ENCODE measurements around the gene SLC44A4.
A peak's percentile ranks its signal among the peaks of the same experiment; 100 is the strongest.
"Not testable (repeated sequence)": the region's sequence is repeated elsewhere in the genome, so short reads cannot be mapped to it uniquely, and the experiment has no call there.

Gene SLC44A4

DNA sequence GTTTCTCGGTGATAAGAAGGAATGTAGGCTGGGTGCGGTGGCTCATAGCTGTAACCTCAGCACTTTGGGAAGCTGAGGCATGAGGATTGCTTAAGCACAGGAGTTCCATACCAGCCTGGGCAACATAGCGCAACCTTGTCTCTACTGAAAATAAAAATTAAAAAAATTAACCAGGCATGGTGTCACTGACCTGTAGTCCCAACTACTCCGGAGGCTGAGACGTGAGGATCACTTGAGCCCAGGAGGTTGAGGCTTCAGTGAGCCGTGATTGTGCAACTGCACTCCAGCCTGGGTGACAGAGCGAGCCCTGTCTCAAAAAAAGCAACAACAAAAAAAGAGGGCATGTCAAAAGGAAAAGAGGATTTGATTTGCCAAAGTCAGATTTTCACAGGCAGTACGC lies 20.1 kb downstream of the SLC44A4 start:
- DNase-seq (ENCODE audit: low read depth) = no peak

DNA sequence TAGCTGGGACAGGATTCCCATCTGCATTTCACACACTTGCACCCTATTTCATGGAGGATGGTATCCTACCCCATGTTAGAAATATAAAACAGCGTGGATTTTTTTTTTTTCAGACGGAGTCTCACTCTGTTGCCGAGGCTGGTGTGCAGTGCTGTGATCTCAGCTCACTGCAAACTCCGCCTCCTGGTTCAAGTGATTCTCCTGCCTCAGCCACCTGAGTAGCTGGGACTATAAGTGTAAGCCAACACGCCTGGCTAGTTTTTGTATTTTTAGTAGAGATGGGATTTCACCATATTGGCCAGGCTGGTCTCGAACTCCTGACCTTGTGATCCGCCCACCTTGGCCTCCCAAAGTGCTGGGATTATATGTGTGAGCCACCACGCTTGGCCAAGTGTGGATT lies 21.0 kb downstream of the SLC44A4 start:
- DNase-seq (ENCODE audit: low read depth) = not testable (repeated sequence)

DNA sequence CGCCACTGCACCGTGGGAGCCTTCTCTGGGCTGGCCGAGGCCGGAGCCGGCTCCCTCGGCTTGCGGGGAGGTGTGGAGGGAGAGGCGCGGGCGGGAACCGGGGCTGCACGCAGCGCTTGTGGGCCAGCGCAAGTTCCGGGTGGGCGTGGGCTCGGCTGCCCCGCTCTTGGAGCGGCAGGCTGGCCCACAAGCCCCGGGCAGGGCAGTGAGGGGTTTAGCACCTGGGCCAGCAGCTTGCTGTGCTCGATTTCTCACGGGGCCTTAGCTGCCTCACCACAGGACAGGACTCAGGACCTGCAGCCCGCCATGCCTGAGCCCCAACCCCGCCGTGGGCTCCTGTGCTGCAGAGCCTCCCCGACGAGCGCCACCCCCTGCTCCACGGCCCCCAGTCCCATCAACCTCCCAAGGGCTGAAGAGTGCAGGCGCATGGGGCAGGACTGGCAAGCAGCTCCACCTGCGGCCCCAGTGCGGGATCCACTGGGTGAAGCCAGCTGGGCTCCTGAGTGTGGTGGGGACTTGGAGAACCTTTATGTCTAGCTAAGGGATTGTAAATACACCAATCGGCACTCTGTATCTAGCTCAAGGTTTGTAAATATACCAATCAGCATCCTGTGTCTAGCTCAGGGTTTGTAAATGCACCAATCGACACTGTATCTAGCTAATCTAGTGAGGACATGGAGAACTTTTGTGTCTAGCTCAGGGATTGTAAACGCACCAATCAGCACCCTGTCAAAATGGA lies 26.6 kb downstream of the SLC44A4 start:
- not testable (repeated sequence) for DNase-seq (ENCODE audit: low read depth)

DNA sequence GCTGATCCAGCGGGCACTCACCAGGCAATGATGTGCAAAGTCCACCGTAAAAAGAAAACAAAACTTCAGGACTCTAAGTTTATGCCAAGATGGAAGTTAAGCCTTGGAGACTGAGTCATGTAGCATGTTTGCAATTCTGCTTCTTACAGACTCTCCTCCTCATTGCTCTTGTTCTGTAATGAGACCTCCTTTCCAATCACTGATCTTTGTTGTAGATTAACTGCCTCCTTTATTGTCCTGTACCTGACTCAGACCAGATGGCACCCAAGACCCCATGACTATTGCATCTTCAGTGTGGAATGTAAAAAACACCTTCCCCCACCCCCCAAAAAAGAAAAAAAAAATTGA lies 27.3 kb downstream of the SLC44A4 start:
- DNase-seq (ENCODE audit: low read depth) = no peak

DNA sequence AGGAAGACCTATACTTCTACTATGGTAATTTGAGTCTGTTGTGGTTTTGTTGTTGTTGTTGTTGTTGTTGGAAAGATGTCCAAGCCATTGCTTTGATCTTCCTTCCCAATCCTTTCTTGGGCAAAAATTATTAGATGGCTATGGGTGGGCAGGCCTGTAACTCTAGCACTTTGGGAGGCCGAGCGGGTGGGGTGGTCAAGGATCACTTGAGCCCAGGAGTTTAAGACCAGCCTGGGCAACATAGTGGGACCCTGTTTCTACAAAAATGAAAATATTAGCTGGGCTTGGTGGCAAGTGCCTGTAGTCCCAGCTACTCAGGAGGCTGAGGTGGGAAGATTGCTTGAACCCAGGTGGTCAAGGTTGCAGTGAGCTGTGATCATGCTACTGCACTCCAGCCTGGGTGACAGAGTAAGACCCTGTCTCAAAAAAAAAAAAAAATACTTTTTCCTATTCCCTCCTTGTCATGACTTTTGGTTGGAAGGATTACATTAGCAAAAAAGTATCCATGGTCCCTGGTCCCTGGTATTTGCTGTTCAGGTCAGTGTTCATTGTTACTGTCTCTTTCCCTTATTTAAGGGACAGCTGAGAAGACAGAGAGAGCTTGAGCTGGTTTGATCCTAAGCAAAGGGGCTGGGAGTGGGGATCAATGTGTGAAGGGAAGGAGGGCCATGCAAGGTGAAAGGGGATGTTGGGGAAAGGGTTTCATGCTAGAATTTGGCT lies 27.9 kb downstream of the SLC44A4 start:
- DNase-seq (ENCODE audit: low read depth) = no peak

DNA sequence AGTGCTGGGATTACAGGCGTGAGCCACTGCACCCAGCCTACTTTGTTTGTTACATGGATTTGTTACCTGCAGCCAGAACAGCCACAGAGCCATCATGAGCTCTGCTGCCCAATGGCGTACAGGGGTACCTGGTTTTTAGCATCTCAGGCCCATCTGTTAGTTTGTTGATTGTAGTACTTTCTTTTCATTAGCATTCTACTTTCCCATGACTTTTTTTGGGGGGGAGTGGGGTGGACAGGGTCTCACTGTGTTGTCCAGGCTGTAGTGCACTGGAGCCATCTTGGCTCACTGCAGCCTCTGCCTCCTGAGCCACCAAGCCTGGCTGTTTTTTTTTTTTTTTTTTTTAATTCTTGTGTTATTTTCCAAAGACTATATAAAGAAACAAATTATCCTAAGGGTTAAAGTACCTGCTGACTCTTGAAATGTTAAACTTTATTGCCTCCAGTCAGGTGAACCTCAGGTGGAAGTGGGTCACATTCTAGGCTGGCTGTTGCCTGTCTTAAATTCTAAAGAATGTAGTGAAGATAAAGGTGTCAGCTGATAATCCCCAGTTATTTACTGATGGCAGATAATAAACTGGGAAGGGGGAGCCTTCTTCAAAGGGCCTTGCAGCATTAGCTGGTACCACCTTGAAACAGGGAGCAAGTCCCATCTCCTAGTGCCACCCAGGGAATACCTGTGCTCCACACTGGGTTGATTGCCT lies 31.4 kb downstream of the SLC44A4 start:
- DNase-seq (ENCODE audit: low read depth) = no peak

DNA sequence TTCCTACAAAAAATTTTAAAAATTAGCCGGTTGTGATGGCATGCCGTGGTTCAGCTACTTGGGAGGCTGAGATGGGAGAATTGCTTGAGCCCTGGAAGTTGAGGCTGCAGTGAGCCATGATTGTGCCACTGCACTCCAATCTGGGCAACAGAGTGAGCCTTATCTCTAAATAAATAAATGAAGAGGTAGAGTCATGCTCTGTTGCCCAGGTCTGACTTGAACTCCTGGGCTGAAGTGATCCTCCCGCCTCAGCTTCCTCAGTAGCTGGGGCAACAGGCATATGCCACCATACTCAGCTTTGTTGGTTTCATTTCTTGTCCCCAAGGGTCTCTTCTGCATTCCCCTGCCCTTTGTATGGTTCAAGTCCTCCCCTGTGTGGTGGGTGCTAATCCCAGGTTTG lies 34.3 kb downstream of the SLC44A4 start:
- DNase-seq (ENCODE audit: low read depth) = no peak

DNA sequence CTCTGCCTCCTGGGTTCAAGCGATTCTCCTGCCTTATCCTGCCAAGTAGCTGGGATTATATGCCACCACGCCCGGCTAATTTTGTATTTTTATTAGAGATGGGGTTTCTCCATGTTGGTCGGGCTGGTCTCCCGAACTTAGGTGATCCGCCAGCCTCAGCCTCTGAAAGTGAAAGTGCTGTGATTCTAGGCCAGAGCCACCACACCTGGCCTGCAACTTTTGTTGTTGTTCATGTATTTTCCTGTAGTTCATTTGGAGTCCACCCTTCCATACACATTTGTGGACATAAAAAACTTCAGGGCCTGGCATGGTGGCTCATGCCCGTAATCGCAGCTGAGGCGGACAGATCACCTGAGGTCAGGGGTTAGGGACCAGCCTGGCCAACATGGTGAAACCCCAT lies 36.7 kb downstream of the SLC44A4 start:
- DNase-seq (ENCODE audit: low read depth) = no peak

DNA sequence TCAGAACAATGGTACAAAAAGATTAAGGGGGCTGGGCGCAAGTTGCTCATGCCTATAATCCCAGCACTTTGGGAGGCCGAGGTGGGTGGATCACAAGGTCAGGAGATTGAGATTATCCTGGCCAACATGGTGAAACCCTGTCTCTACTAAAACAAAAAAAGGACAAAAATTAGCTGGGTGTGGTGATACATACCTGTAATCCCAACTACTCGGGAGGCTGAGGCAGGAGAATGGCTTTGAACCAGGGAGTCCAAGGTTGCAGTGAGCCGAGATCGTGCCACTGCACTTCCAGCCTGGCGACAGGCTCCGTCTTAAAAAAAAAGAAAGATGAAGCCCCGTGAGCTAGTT lies 39.0 kb downstream of the SLC44A4 start:
- not testable (repeated sequence) for DNase-seq (ENCODE audit: low read depth)

DNA sequence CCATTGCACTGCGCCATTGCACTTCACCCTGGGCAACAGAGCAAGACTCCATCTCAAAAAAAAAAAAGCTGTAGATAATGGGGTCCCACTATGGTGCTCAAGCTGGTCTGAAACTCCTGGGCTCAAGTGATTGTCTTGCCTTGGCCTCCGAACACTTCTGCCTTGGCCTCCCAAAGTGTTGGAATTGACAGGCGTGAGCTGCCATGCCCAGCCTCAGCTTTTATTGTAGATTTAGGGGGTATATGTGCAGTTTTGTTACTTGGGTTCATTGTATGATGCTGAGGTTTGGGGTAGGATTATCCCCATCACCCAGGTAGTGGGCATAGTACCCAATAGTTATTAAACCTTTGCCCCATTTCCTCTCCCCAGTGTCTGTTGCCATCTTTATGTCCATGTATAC lies 39.8 kb downstream of the SLC44A4 start:
- no peak for DNase-seq (ENCODE audit: low read depth)

DNA sequence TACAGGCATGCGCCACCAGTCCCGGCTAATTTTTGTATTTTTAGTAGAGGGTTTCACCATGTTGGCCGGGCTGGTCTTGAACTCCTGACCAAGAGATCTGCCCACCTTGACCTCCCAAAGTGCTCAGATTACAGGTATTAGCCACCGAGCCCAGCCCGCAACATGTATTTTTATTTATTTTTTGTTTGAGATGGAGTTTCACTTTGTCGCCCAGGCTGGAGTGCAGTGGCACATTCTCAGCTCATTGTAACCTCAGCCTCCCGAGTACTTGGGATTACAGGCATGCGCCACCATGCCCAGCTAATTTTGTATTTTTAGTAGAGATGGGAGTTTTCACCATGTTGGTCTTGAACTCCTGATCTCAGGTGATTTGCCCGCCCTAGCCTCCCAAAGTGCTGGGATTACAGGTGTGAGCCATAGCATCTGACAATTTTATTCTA lies 40.7 kb downstream of the SLC44A4 start:
- not testable (repeated sequence) for DNase-seq (ENCODE audit: low read depth)

DNA sequence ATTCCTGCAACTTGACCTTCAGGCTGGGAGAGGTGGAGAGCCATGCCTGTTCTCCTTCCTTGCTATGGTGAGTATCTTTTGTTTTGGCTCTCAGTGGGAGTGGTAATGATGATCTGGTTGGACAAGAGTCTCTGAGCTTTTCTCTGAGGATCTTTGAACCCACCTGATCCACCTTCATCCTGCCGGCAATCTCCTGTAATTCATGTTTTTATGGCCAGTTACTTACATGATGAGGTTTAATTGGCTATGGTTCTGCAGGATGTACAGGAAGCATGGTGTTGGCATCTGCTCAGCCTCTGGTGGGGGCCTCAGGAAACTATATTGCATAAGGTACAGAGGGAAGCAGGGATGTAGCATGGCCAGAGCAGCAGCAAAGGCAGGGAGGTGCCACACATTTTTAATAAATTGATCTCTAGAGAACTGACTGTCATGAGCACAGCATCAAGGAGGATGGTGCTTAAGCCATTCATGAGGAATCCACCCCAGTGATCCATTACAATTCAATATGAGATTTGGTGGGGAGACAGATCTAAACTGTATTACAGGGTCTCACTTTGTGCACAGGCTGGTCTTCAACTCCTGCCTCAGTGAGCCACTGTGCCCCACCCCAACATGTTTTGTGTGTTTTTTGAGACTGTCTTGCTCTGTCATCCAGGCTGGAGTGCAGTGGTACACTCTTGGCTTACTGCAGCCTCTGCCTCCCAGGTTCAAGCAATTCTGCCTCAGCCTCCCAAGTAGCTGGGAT lies 41.3 kb downstream of the SLC44A4 start:
- no peak for DNase-seq (ENCODE audit: low read depth)

DNA sequence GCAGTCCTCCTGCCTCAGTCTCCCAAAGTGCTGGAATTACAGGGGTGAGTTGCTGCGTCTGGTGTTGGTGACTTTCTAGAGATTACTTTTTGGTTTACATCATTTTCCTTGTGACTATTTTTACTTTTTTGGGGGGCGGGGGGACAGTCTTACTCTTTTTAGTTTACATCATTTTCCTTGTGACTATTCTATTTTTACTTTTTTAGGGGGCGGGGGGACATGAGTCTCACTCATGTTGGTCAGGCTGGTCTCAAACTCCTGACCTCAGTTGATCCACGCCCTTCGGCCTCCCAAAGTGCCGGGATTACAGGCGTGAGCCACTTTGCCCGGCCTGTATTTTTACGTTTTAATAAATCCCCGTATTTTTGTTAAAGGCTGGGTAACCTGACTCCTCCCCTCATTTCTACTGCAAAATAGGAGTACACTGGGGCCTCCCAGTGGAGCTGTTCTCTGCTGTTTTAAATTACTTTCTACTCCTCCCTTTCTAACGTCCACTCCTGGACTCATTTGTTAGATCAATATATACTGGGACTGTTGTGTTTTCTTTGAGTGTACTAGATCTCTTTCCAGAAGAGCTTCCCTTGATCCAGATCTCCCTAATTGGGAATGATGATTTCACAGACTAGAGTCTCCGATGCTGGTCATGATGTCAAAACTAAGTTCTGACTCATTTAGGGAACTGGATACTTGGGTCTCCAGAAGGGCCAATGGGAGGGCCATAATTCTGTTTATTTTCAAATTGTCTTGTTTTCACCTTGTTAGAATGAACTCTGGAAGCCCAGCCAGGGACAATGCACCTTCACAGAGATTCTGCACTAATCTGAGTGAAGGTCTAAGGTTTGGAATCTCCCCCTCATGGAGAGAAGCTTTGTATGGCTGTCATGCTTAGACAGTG lies 42.1 kb downstream of the SLC44A4 start:
- no peak for DNase-seq (ENCODE audit: low read depth)

DNA sequence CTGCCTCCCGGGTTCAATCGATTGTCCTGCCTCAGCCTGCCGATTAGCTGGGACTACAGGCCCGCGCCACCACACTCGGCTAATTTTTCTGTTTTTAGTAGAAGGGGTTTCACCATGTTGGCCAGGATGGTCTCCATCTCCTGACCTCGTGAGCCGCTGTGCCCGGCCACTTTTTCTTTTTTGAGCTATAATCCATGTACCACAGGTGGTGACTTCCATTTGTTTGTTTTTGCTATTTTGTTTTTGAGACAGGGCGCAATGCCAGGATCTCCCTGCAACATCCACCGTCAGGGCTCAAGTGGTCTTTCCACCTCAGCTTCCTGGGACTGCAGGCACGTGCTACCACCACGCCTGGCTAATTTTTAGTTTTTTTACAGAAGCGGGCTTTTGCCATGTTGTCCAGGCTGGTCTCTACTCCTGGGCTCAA lies 42.7 kb downstream of the SLC44A4 start:
- DNase-seq (ENCODE audit: low read depth) = no peak

DNA sequence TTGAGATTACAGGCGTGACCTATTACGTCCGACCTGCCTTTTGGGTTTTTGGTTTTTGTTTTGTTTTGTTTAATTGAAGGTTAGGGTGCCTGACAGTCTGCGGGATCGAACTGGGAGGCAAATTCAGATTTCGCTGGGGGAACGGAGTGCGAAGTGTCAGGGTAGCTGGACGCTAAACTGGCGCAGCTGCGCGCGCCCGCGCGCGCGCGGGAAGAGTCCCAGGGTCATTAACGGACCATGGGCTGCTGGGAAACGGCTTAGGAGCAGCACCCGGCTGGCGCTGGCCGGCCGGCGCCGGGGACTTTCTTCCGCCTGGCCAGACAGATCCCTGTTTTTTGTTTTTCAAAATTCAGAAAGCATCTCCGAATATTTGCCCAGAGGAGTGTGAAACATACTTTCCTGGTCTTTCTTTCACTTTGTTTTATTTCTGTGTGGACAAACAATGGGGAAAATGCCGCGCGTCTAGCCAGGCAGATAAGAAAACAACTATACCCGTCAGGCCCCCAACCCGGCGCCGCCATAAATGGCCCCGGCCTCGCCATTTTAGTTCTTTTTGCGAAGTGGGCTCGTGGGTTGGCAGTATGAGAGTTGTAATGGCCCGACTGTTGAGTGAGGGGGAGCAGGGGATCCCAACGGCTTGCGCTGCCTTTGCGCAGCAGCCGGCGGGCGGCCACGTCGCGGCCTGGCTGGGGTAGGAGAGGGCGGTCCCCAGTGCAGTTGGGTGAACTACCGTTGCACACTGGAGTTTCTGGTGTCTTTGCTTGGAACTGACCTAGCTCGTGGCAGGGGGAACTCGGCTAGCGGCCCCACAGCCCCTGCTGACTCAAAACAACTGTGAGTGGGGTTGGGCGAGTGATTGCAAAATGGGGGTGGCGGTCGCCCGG lies 44.2 kb downstream of the SLC44A4 start:
- DNase-seq (ENCODE audit: low read depth) = peak; percentile 60

DNA sequence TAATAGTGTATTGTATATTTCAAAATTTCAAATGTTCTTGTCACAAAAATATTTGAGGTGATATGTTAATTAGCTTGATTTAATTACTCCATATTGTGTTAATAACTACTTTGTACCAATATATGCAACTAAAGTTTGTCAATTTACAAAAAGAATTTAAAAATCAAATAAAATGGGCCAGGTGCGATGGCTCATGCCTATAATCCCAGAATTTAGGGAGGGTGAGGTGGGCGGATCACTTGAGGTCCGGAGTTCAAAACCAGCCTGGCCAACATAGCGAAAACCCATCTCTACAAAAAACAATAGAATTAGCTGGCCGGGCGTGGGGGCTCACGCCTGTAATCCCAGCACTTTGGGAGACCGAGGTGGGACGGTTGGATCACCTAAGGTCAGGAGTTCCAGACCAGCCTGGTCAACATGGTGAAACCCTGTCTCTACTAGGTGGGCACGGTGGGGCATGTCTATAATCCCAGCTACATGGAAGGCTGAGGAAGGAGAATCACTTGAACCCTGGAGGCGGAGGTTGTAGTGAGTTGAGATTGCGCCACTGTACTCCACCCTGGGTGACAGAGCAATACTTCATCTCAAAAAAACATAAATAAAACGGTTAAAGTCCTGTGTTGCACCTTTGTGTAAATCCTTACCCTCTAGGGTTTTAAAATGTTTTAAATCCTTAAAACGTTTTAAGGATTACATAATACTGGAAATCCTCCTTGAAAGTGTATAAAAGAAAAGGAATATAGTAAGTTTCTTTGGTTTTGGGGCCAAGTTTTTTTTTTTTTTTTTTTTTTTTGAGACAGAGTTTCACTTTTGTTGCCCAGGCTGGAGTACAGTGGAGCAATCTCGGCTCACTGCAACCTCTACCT lies 47.2 kb downstream of the SLC44A4 start:
- DNase-seq (ENCODE audit: low read depth) = no peak

DNA sequence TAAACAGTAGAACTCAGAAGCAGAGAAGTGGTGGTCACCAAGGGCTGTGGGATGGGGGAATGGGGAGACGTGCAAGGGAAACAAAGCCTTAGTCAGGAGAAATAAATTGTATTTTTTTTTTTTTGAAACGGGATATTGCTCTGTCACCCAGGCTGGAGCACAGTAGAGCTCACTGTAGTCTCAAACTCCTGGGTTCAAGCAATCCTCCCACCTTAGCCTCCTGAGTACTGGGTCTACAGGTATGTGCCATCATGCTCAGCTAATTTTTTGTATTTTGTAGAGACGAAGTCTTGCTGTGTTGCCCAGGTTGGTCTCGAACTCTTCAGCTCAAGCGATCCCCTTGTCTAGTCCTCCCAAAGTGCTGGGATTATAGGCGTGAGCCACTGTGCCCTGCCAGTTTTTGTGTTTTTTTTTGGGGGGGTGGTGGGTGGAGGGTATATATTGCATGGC lies 47.9 kb downstream of the SLC44A4 start:
- DNase-seq (ENCODE audit: low read depth) = no peak

DNA sequence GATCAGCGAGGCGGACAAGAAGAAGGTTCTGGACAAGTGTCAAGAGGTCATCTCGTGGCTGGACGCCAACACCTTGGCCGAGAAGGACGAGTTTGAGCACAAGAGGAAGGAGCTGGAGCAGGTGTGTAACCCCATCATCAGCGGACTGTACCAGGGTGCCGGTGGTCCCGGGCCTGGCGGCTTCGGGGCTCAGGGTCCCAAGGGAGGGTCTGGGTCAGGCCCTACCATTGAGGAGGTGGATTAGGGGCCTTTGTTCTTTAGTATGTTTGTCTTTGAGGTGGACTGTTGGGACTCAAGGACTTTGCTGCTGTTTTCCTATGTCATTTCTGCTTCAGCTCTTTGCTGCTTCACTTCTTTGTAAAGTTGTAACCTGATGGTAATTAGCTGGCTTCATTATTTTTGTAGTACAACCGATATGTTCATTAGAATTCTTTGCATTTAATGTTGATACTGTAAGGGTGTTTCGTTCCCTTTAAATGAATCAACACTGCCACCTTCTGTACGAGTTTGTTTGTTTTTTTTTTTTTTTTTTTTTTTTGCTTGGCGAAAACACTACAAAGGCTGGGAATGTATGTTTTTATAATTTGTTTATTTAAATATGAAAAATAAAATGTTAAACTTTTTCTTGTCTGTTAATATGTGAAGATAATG lies 49.0 kb downstream of the SLC44A4 start:
- no peak for DNase-seq (ENCODE audit: low read depth)
